Trophoblast cell (in vitro differentiated cells and primary cell): ENCODE data around the gene CLPTM1L.
"Not testable (repeated sequence)": the region's sequence is repeated elsewhere in the genome, so short reads cannot be mapped to it uniquely, and the experiment has no call there.

Experiments
- DNase-seq, 2 donors: peaks; one replicate each; pipeline ENCODE4 v3.0.0-alpha.2; 2016
- H2AFZ ChIP-seq: 2 replicates; pipeline ENCODE4 v1.6.1; 2013; ENCODE audit warnings: low read length, moderate library complexity, mild to moderate bottlenecking; ENCODE audit not compliant: insufficient read depth, poor library complexity
- H2AK5ac ChIP-seq: 2 replicates; pipeline ENCODE4 v1.6.1; 2013; ENCODE audit warnings: mild to moderate bottlenecking, low read length
- H2BK120ac ChIP-seq: 2 replicates; pipeline ENCODE4 v1.6.1; 2013; ENCODE audit warnings: low read length, mild to moderate bottlenecking, moderate library complexity; ENCODE audit not compliant: insufficient read depth, poor library complexity
- H2BK12ac ChIP-seq: 2 replicates; pipeline ENCODE4 v1.6.1; 2013; ENCODE audit warnings: mild to moderate bottlenecking, low read length, moderate library complexity
- H2BK5ac ChIP-seq: 2 replicates; pipeline ENCODE4 v1.6.1; 2013; ENCODE audit warnings: low read length, low read depth, moderate library complexity, mild to moderate bottlenecking; ENCODE audit not compliant: poor library complexity
- H3K14ac ChIP-seq: 2 replicates; pipeline ENCODE4 v1.6.1; 2013; ENCODE audit warnings: mild to moderate bottlenecking, low read length
- H3K18ac ChIP-seq: 2 replicates; pipeline ENCODE4 v1.6.1; 2013; ENCODE audit warnings: mild to moderate bottlenecking, low read length
- H3K23ac ChIP-seq: 2 replicates; pipeline ENCODE4 v1.6.1; 2013; ENCODE audit warnings: low read length
- H3K27ac ChIP-seq: 2 replicates; pipeline ENCODE4 v1.5.1; 2013; ENCODE audit warnings: low read depth, mild to moderate bottlenecking, inconsistent platforms, low read length, moderate library complexity
- H3K27me3 ChIP-seq: 2 replicates; pipeline ENCODE4 v1.6.1; 2013; ENCODE audit warnings: inconsistent platforms, mild to moderate bottlenecking, low read length, moderate library complexity; ENCODE audit not compliant: insufficient read depth
- H3K36me3 ChIP-seq, 2 experiments: 1 replicate in 1 of 2; 2 replicates in 1 of 2; pipeline ENCODE4 v1.6.1; 2013; ENCODE audit warnings: low read length in 2 of 2, mild to moderate bottlenecking in 2 of 2, moderate library complexity in 1 of 2; ENCODE audit not compliant: insufficient read depth in 2 of 2, control insufficient read depth in 1 of 2
- H3K4ac ChIP-seq: 2 replicates; pipeline ENCODE4 v1.6.1; 2013; ENCODE audit warnings: low read depth, mild to moderate bottlenecking, low read length, moderate library complexity
- H3K4me1 ChIP-seq, 2 experiments: 1 replicate in 1 of 2; 2 replicates in 1 of 2; pipeline ENCODE4 v1.6.1; 2013; ENCODE audit warnings: low read length in 2 of 2, mild to moderate bottlenecking in 2 of 2, moderate library complexity in 1 of 2; ENCODE audit not compliant: insufficient read depth in 2 of 2, control insufficient read depth in 1 of 2
- H3K4me2 ChIP-seq: 2 replicates; pipeline ENCODE4 v1.6.1; 2013; ENCODE audit warnings: inconsistent platforms, mild to moderate bottlenecking, low read length, moderate library complexity
- H3K4me3 ChIP-seq: 2 replicates; pipeline ENCODE4 v1.5.1; 2013; ENCODE audit warnings: mild to moderate bottlenecking, low read depth, low read length, inconsistent platforms
- H3K79me1 ChIP-seq: one replicate; pipeline ENCODE4 v1.6.1; 2013; ENCODE audit warnings: low read length
- H3K79me2 ChIP-seq: 2 replicates; pipeline ENCODE4 v1.6.1; 2013; ENCODE audit warnings: low read length, mild to moderate bottlenecking; ENCODE audit not compliant: control insufficient read depth, insufficient read depth, poor library complexity
- H3K9ac ChIP-seq: 2 replicates; pipeline ENCODE4 v1.6.1; 2013; ENCODE audit warnings: mild to moderate bottlenecking, low read length
- H3K9me3 ChIP-seq: 2 replicates; pipeline ENCODE4 v1.6.1; 2013; ENCODE audit warnings: low read depth, mild to moderate bottlenecking, control low read depth, inconsistent platforms, low read length; ENCODE audit not compliant: insufficient read depth
- H4K12ac ChIP-seq: 2 replicates; pipeline ENCODE4 v1.6.1; 2013; ENCODE audit warnings: low read depth, mild to moderate bottlenecking, low read length, moderate library complexity
- H4K8ac ChIP-seq: 2 replicates; pipeline ENCODE4 v1.6.1; 2013; ENCODE audit warnings: low read depth, mild to moderate bottlenecking, low read length, moderate library complexity
- H4K91ac ChIP-seq: one replicate; pipeline ENCODE4 v1.6.1; 2013; ENCODE audit warnings: low read depth, mild to moderate bottlenecking, low read length, moderate library complexity
- WGBS: extraction: QIAGEN DNeasy Blood & Tissue Kit; methylation state at CpG from one replicate; pipeline ENCODE4 v1.1.7; 2013; ENCODE audit warnings: missing lambda C conversion rate; ENCODE audit not compliant: insufficient read length, insufficient coverage; ENCODE audit errors: extremely low coverage; 5-methylcytosine and 5-hydroxymethylcytosine counted together

CLPTM1L gene

DNA sequence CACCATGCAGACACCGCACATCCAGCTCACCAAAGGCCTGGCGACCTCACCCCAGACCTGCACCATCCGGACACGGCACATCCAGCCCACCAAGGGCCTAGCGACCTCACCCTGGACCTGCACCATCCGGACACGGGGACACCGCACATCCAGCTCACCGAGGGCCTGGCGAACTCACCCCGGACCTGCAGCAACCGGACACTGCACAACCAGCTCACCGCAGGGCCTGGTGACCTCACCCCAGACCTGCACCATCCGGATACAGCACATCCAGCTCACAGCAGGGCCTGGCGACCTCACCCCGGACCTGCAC is 61.2 kb downstream of the CLPTM1L start:
- H3K9me3 ChIP-seq, result peaks cover 11% of the 10 kb centered on the region
- H3K36me3 ChIP-seq, H2BK12ac ChIP-seq, H3K4me2 ChIP-seq, DNase-seq, H2BK120ac ChIP-seq, H4K91ac ChIP-seq, H3K23ac ChIP-seq, H3K14ac ChIP-seq, H3K27me3 ChIP-seq, H3K9ac ChIP-seq, H3K4ac ChIP-seq, H4K8ac ChIP-seq, H3K4me1 ChIP-seq, H2AFZ ChIP-seq, H3K4me3 ChIP-seq, H4K12ac ChIP-seq, H3K79me1 ChIP-seq, H3K27ac ChIP-seq, H2BK5ac ChIP-seq, H3K79me2 ChIP-seq, H2AK5ac ChIP-seq, H3K18ac ChIP-seq: not testable (repeated sequence)
- WGBS, result no CpG with 5 or more reads among the region's 16 CpGs

DNA sequence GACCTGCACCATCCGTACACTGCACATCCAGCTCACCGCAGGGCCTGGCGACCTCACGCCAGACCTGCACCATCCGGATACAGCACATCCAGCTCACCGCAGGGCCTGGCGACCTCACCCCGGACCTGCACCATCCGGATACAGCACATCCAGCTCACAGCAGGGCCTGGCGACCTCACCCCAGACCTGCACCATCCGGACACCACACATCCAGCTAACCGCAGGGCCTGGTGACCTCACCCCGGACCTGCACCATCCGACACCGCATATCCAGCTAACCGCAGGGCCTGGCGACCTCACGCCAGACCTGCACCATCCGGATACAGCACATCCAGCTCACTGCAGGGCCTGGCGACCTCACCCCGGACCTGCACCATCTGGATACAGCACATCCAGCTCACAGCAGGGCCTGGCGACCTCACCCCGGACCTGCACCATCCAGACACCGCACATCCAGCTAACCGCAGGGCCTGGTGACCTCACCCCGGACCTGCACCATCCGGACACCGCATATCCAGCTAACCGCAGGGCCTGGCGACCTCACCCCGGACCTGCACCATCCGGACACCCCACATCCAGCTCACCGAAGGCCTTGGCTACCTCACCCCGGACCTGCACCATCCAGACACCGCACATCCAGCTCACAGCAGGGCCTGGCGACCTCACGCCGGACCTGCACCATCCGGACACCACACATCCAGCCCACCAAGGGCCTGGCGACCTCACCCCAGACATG is 61.7 kb downstream of the CLPTM1L start:
- not testable (repeated sequence) for DNase-seq

DNA sequence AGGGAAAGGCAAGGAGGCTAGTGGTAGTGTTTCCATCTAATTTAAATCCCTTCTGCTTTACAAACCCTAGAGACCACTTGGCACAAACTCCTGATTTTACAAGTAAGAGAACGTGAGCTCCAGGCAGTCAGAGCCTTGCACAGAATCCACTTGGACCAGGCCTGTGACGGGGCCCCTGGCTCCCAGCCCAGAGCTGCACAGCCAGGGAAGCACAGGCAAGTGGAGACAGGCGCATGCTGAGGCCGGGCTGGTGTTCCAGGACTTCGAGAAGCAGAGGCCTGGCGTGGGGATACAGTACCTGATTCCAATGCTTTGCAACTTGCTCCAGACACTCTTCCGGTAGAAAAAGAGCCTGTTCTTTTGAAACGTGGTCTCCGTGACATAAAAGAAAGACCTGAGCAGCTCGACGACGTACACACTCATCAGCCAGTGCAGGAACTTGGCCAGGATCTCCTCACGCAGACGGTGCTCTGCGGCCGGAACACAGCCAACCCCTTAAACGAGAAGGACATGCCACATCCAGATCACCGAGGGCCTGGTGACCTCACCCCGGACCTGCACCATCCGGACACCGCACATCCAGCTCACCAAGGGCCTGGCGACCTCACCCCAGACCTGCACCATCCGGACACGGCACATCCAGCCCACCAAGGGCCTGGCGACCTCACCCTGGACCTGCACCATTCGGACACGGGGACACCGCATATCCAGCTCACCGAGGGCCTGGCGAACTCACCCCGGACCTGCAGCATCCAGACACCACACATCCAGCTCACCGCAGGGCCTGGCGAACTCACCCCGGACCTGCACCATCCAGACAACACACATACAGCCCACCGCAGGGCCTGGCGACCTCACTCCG is 62.5 kb downstream of the CLPTM1L start:
- H2AFZ ChIP-seq, result no peak overlapping the region
- H2AK5ac ChIP-seq, result no peak overlapping the region
- no peak overlapping the region for H3K18ac ChIP-seq
- H2BK120ac ChIP-seq, result no peak overlapping the region
- H3K79me2 ChIP-seq, result no peaks in the 10 kb centered on the region
- no peak overlapping the region for H3K9ac ChIP-seq
- H3K4me3 ChIP-seq, result no peak overlapping the region
- H3K4me1 ChIP-seq, result no peaks in the 10 kb centered on the region
- no peak overlapping the region for H4K12ac ChIP-seq
- no peak for DNase-seq
- H3K36me3 ChIP-seq, result no peaks in the 10 kb centered on the region
- no CpG with 5 or more reads among the region's 37 CpGs for WGBS
- peaks cover 9% of the 10 kb centered on the region for H3K9me3 ChIP-seq
- no peak overlapping the region for H3K4ac ChIP-seq
- H4K91ac ChIP-seq, result no peak overlapping the region
- no peak overlapping the region for H3K23ac ChIP-seq
- H3K79me1 ChIP-seq, result no peaks in the 10 kb centered on the region
- no peak overlapping the region for H3K14ac ChIP-seq
- H2BK12ac ChIP-seq, result no peak overlapping the region
- no peaks in the 10 kb centered on the region for H3K27me3 ChIP-seq
- no peak overlapping the region for H3K4me2 ChIP-seq
- H4K8ac ChIP-seq, result no peak overlapping the region
- no peak overlapping the region for H2BK5ac ChIP-seq
- H3K27ac ChIP-seq, result no peak overlapping the region

More for the DNA sequence above, 61.7 kb downstream of the CLPTM1L start:
- H3K4me1 ChIP-seq, H3K79me2 ChIP-seq, H4K91ac ChIP-seq, H3K14ac ChIP-seq, H3K27ac ChIP-seq, H2AK5ac ChIP-seq, H2BK12ac ChIP-seq, H3K27me3 ChIP-seq, H3K18ac ChIP-seq, H3K4me2 ChIP-seq, H3K9ac ChIP-seq, H4K8ac ChIP-seq, H3K23ac ChIP-seq, H2BK120ac ChIP-seq, H3K9me3 ChIP-seq, H2AFZ ChIP-seq, H3K36me3 ChIP-seq, H3K4me3 ChIP-seq, H3K4ac ChIP-seq, H2BK5ac ChIP-seq, H4K12ac ChIP-seq, H3K79me1 ChIP-seq: not testable (repeated sequence)
- no CpG with 5 or more reads among the region's 40 CpGs for WGBS

DNA sequence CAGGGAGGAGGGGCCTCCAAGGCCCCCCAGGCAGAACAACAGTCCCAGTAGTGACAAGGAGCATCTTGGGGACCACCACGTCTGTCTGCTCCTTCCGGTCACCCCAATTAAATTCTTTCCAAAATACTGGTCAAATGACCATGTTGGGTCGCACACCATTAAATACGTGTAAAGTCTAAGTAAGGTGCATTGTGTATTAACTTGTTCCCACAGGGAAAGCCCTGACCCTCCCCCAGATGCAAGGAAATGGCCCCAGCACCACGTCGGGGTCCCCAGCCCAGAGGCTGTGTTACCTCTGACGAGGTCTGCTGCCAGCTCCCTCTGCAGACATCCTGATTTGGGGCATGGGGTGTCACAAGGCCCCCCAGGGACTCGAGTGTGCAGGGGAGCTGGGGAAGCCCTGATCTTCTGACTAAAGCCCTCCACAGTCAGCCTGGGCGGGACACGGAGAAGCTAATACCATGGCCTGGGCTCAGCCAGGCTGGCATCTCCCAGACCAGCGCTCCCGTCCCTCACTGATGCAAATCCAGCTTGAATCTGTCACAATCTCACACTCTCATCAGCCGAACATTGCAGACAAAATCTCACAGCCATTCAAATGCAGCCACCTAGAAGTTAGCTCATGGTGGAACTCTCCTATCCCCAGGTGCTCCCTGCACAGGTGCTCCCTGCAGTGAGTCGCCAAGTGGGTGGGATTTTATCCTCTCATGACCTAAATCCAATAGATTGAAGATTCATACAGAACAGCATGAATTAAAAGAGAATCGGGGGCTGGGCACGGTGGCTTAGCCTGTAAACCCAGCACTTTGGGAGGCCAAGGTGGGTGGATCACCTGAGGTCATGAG is 63.6 kb downstream of the CLPTM1L start:
- Histone ChIP-seq H3K9ac (no peak overlapping the region), H3K4ac (no peak overlapping the region), H2AK5ac (no peak overlapping the region), H3K4me2 (no peak overlapping the region), H3K14ac (no peak overlapping the region), H2BK5ac (no peak overlapping the region), H2AFZ (no peak overlapping the region), H3K9me3 (peaks cover 9% of the 10 kb centered on the region), H3K4me3 (no peak overlapping the region), H4K91ac (no peak overlapping the region), H3K23ac (no peak overlapping the region), H2BK120ac (no peak overlapping the region), H3K79me2 (no peaks in the 10 kb centered on the region), H3K4me1 (no peaks in the 10 kb centered on the region), H3K36me3 (no peaks in the 10 kb centered on the region), H3K79me1 (no peaks in the 10 kb centered on the region), H3K27me3 (no peaks in the 10 kb centered on the region), H4K8ac (no peak overlapping the region), H3K27ac (no peak overlapping the region), H4K12ac (no peak overlapping the region), H3K18ac (no peak overlapping the region), H2BK12ac (no peak overlapping the region)
- no CpG with 5 or more reads among the region's 16 CpGs for WGBS
- DNase-seq, result no peak
